SIG-M5 treated with dmso at 0.1 percent for 504 hours (cell line): Measurements from ENCODE around the gene PSMB2.
A peak's percentile ranks its signal among the peaks of the same experiment; 100 is the strongest.

Source experiments
- DNase-seq: peaks from one replicate; lab custom pipeline; 2025; ENCODE audit not compliant: unreplicated experiment; lab: John Stamatoyannopoulos, UW

The PSMB2 gene

GRCh38 chr1:35644204-35644603, 2.9 kb upstream of the PSMB2 start:
- DNase-seq = no peak

GRCh38 chr1:35642471-35642955, 1.2 kb upstream of the PSMB2 start:
- peak; percentile 15 for DNase-seq

- DNase-seq = no peak
These were observed 720 bp downstream of the PSMB2 start for GRCh38 chr1:35640380-35641232.

- peak; percentile 72 for DNase-seq
These were observed 3.9 kb downstream of the PSMB2 start for GRCh38 chr1:35637401-35637809.

- DNase-seq = no peak
These were observed 7.8 kb downstream of the PSMB2 start for GRCh38 chr1:35633547-35633946.

GRCh38 chr1:35631396-35631795, 9.9 kb downstream of the PSMB2 start:
- no peak for DNase-seq

- DNase-seq = no peak
These were observed 12.3 kb downstream of the PSMB2 start for GRCh38 chr1:35629051-35629450.

- no peak for DNase-seq
These were observed 17.5 kb downstream of the PSMB2 start for GRCh38 chr1:35623832-35624231.

- no peak for DNase-seq
These were observed 18.7 kb downstream of the PSMB2 start for GRCh38 chr1:35622510-35623178.

GRCh38 chr1:35619237-35620121, 21.8 kb downstream of the PSMB2 start:
- no peak for DNase-seq

- DNase-seq = no peak
These were observed 25.9 kb downstream of the PSMB2 start for GRCh38 chr1:35615440-35615839.

GRCh38 chr1:35611655-35612054, 29.7 kb downstream of the PSMB2 start:
- no peak for DNase-seq

GRCh38 chr1:35605867-35606182, 35.5 kb downstream of the PSMB2 start:
- DNase-seq = no peak

- DNase-seq = no peak
These were observed 36.1 kb downstream of the PSMB2 start for GRCh38 chr1:35605071-35605866.

GRCh38 chr1:35603941-35604340, 37.4 kb downstream of the PSMB2 start:
- no peak for DNase-seq

- no peak for DNase-seq
These were observed 37.9 kb downstream of the PSMB2 start for GRCh38 chr1:35603468-35603867.

- no peak for DNase-seq
These were observed 40.7 kb downstream of the PSMB2 start for GRCh38 chr1:35600593-35600992.

GRCh38 chr1:35599411-35599810, 41.9 kb downstream of the PSMB2 start:
- no peak for DNase-seq

GRCh38 chr1:35598895-35599294, 42.4 kb downstream of the PSMB2 start:
- no peak for DNase-seq

GRCh38 chr1:35597870-35598269, 43.5 kb downstream of the PSMB2 start:
- DNase-seq = no peak

- DNase-seq = no peak
These were observed 45.6 kb downstream of the PSMB2 start for GRCh38 chr1:35595684-35596083.
